SK-N-SH (cell line): Measurements from ENCODE around the gene RPP25. TPM values are rescaled to one million over a fixed set of nuclear protein-coding genes. Genes with fewer than 3 reads are reported as not detected.

Experiments used
- CTCF ChIA-PET: fragments of 300-600, 350-600 bp; formaldehyde crosslinking; extraction: SDS; loops from one replicate; lab custom pipeline; 2021; lab: Yijun Ruan, JAX
- POLR2A ChIA-PET: fragments of 350-600 bp; sonication (Branson Sonifier 250); formaldehyde crosslinking; extraction: SDS; loops from one replicate; lab custom pipeline; 2020; ENCODE audit warnings: antibody characterized with exemption, inconsistent platforms; lab: Yijun Ruan, JAX
- DNase-seq: peaks from one replicate; pipeline ENCODE4 v3.0.0; 2012
- H2AFZ ChIP-seq: fragments of 200-600 bp; sonication (generic); 2 replicates; pipeline ENCODE4 v1.8.1; 2016; ENCODE audit warnings: antibody characterized with exemption, mild to moderate bottlenecking, low read depth
- H3F3A ChIP-seq: fragments of 200-600 bp; sonication (generic); replicated peaks from 2 replicates; pipeline ENCODE3; 2016; ENCODE audit warnings: antibody characterized with exemption, mild to moderate bottlenecking; ENCODE audit not compliant: insufficient read depth
- H3K27ac ChIP-seq, 2 experiments: fragments of 200-500 bp in 1 of 2; fragments of 200-600 bp in 1 of 2; sonication (Bioruptor generic) in 1 of 2; sonication (generic), shearing (Covaris generic) in 1 of 2; 2 replicates each; pipeline versions ENCODE4 v1.5.1 to v1.6.1; 2014 to 2016; ENCODE audit warnings: low read depth in 2 of 2, inconsistent platforms in 1 of 2, low read length in 1 of 2, mild to moderate bottlenecking in 1 of 2, mixed read lengths in 1 of 2
- H3K27me3 ChIP-seq: fragments of 200-600 bp; sonication (generic), shearing (Covaris generic); 2 replicates; pipeline ENCODE4 v1.6.1; 2016; ENCODE audit warnings: mixed run types; ENCODE audit not compliant: insufficient read depth
- H3K36me3 ChIP-seq, 2 experiments: fragments of 200-500 bp in 1 of 2; fragments of 200-600 bp in 1 of 2; sonication (Bioruptor generic) in 1 of 2; sonication (generic) in 1 of 2; replicated peaks in 1 of 2; 2 replicates each; pipeline versions ENCODE3 to v1.5.1; 2014 to 2016; ENCODE audit warnings: low read length in 1 of 2, mild to moderate bottlenecking in 1 of 2; ENCODE audit not compliant: insufficient read depth in 2 of 2, control insufficient read depth in 1 of 2
- H3K4me1 ChIP-seq, 2 experiments: fragments of 200-500 bp in 1 of 2; fragments of 200-600 bp in 1 of 2; sonication (Bioruptor generic) in 1 of 2; sonication (generic), shearing (Covaris generic) in 1 of 2; 2 replicates each; pipeline versions ENCODE4 v1.5.1 to v1.6.1; 2014 to 2016; ENCODE audit warnings: low read depth in 1 of 2, low read length in 1 of 2, mixed run types in 1 of 2; ENCODE audit not compliant: insufficient read depth in 2 of 2, control insufficient read depth in 1 of 2
- H3K4me2 ChIP-seq: fragments of 200-600 bp; sonication (generic), shearing (Covaris generic); 2 replicates; pipeline ENCODE4 v1.6.1; 2017; ENCODE audit warnings: mixed run types
- H3K4me3 ChIP-seq, 2 experiments: fragments of 200-500 bp in 1 of 2; fragments of 200-600 bp in 1 of 2; sonication (Bioruptor generic) in 1 of 2; sonication (generic), shearing (Covaris generic) in 1 of 2; 2 replicates each; pipeline versions ENCODE4 v1.5.1 to v1.8.1; 2014 to 2016; ENCODE audit warnings: low read depth in 2 of 2, inconsistent platforms in 1 of 2, low read length in 1 of 2, mild to moderate bottlenecking in 1 of 2, mixed read lengths in 1 of 2, moderate library complexity in 1 of 2
- H3K79me2 ChIP-seq: fragments of 200-600 bp; sonication (generic); 2 replicates; pipeline ENCODE4 v1.8.1; 2017; ENCODE audit warnings: mild to moderate bottlenecking; ENCODE audit not compliant: insufficient read depth
- H3K9ac ChIP-seq: fragments of 200-600 bp; sonication (generic); 2 replicates; pipeline ENCODE4 v1.6.1; 2017; ENCODE audit warnings: mixed run types
- H3K9me2 ChIP-seq: fragments of 200-600 bp; sonication (generic); 2 replicates; pipeline ENCODE4 v1.6.1; 2017; ENCODE audit warnings: mixed run types
- H3K9me3 ChIP-seq: fragments of 200-600 bp; sonication (generic); 2 replicates; pipeline ENCODE4 v1.6.1; 2017; ENCODE audit warnings: mixed run types, mild to moderate bottlenecking, moderate library complexity
- H4K20me1 ChIP-seq: fragments of 200-600 bp; sonication (generic); 2 replicates; pipeline ENCODE4 v1.6.1; 2017; ENCODE audit warnings: mild to moderate bottlenecking, mixed run types; ENCODE audit not compliant: insufficient read depth
- CHD2 ChIP-seq: fragments of 150-350 bp; IDR thresholded peaks from 2 replicates; pipeline ENCODE4 v1.6.1; 2018; ENCODE audit warnings: low read length; ENCODE audit not compliant: partially characterized antibody
- EP300 ChIP-seq, 2 experiments: IDR thresholded peaks; 2 replicates each; pipeline versions ENCODE4 v1.4.0 to v1.6.1; 2012; ENCODE audit warnings: borderline replicate concordance in 1 of 2, low read depth in 1 of 2, low read length in 1 of 2
- FOXM1 ChIP-seq: IDR thresholded peaks from 2 replicates; pipeline ENCODE4 v1.4.0; 2012; ENCODE audit warnings: low read depth, mild to moderate bottlenecking
- GABPA ChIP-seq: IDR thresholded peaks from 2 replicates; pipeline ENCODE4 v1.4.0; 2012; ENCODE audit warnings: low read depth, mild to moderate bottlenecking
- MAX ChIP-seq: IDR thresholded peaks from 2 replicates; pipeline ENCODE4 v1.4.0; 2012; ENCODE audit warnings: low read depth
- MEF2A ChIP-seq: IDR thresholded peaks from 2 replicates; pipeline ENCODE4 v1.4.0; 2012; ENCODE audit warnings: low read depth, borderline replicate concordance
- MXI1 ChIP-seq: IDR thresholded peaks from 2 replicates; pipeline ENCODE4 v1.6.1; 2012; ENCODE audit warnings: mild to moderate bottlenecking, low read depth, low read length, improper control_type of control experiment
- SIN3A ChIP-seq: IDR thresholded peaks from 2 replicates; pipeline ENCODE4 v1.6.1; 2012; ENCODE audit warnings: low read depth, mild to moderate bottlenecking, low read length, moderate library complexity, borderline replicate concordance
- SMC3 ChIP-seq: IDR thresholded peaks from 2 replicates; pipeline ENCODE4 v1.6.1; 2012; ENCODE audit warnings: low read depth, low read length, improper control_type of control experiment
- YY1 ChIP-seq: IDR thresholded peaks from 2 replicates; pipeline ENCODE4 v1.4.0; 2012; ENCODE audit warnings: low read depth, mild to moderate bottlenecking
- polyA plus RNA-seq, 3 experiments: library from polyadenylated mRNA; depleted of rRNA; stranded (reverse); fragments of >200 nt; gene quantifications; 2 replicates each; pipeline ENCODE4 v1.2.3, GENCODE V29; 2012
- TF ChIP-seq, protein P1 (sequence below): IDR thresholded peaks from 2 replicates; pipeline ENCODE4 v1.6.1; 2012; ENCODE audit warnings: mild to moderate bottlenecking, low read depth, low read length, moderate library complexity
- TF ChIP-seq, protein P2 (sequence below): IDR thresholded peaks from 2 replicates; pipeline ENCODE4; 2012
- TF ChIP-seq, protein P3 (sequence below): IDR thresholded peaks from 2 replicates; pipeline ENCODE4 v1.4.0; 2012; ENCODE audit warnings: low read depth, borderline replicate concordance
- TF ChIP-seq, protein P4 (sequence below): fragments of 150-350 bp; IDR thresholded peaks from 2 replicates; pipeline ENCODE4 v1.6.1; 2016; ENCODE audit warnings: mild to moderate bottlenecking, low read depth, low read length
- TF ChIP-seq, protein P5 (sequence below): fragments of 200-600 bp; sonication (generic); IDR thresholded peaks from 2 replicates; pipeline ENCODE4 v1.6.1; 2017; ENCODE audit warnings: antibody characterized with exemption, mild to moderate bottlenecking, moderate library complexity

RPP25 gene
- polyA plus RNA-seq, 1 of the 3 experiments (the other 2 are of a cell fraction), result 1.7 TPM

GRCh38 chr15:74989527-74989926, 33.0 kb upstream of the RPP25 start:
- Histone ChIP-seq H3K79me2 (no peaks in the 10 kb centered on the region), H3K9me2 (no peaks in the 10 kb centered on the region), H3K4me2 (no peak overlapping the region), H3K4me3 (no peak overlapping the region), H3K9me3 (no peaks in the 10 kb centered on the region), H3K4me1 (peaks cover 0 to 6% of the 10 kb centered on the region in 2 experiments; a peak in 1 of 4 replicates), H3K27me3 (no peaks in the 10 kb centered on the region), H3F3A (peaks cover 4% of the 10 kb centered on the region), H3K9ac (no peak overlapping the region), H4K20me1 (no peaks in the 10 kb centered on the region), H3K27ac (no peak overlapping the region), H2AFZ (no peak overlapping the region), H3K36me3 (no peaks in the 10 kb centered on the region)
- ChIA-PET CTCF (interaction anchor here (1.0 to 4.2 kb wide), 3 partner anchors 34 to 47 kb away, joined by 3 to 36 read pairs (median 15); partner anchors contain the start of gene RPP25), POLR2A (no interaction called here)
- DNase-seq, result no peak
- TF ChIP-seq MAX, result no peak
- TF ChIP-seq FOXM1, result no peak
- no peak for TF ChIP-seq MEF2A
- TF ChIP-seq, protein P1, sequence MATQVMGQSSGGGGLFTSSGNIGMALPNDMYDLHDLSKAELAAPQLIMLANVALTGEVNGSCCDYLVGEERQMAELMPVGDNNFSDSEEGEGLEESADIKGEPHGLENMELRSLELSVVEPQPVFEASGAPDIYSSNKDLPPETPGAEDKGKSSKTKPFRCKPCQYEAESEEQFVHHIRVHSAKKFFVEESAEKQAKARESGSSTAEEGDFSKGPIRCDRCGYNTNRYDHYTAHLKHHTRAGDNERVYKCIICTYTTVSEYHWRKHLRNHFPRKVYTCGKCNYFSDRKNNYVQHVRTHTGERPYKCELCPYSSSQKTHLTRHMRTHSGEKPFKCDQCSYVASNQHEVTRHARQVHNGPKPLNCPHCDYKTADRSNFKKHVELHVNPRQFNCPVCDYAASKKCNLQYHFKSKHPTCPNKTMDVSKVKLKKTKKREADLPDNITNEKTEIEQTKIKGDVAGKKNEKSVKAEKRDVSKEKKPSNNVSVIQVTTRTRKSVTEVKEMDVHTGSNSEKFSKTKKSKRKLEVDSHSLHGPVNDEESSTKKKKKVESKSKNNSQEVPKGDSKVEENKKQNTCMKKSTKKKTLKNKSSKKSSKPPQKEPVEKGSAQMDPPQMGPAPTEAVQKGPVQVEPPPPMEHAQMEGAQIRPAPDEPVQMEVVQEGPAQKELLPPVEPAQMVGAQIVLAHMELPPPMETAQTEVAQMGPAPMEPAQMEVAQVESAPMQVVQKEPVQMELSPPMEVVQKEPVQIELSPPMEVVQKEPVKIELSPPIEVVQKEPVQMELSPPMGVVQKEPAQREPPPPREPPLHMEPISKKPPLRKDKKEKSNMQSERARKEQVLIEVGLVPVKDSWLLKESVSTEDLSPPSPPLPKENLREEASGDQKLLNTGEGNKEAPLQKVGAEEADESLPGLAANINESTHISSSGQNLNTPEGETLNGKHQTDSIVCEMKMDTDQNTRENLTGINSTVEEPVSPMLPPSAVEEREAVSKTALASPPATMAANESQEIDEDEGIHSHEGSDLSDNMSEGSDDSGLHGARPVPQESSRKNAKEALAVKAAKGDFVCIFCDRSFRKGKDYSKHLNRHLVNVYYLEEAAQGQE, result no peak
- no peak for TF ChIP-seq MXI1
- TF ChIP-seq SMC3, result no peak
- TF ChIP-seq, protein P2, sequence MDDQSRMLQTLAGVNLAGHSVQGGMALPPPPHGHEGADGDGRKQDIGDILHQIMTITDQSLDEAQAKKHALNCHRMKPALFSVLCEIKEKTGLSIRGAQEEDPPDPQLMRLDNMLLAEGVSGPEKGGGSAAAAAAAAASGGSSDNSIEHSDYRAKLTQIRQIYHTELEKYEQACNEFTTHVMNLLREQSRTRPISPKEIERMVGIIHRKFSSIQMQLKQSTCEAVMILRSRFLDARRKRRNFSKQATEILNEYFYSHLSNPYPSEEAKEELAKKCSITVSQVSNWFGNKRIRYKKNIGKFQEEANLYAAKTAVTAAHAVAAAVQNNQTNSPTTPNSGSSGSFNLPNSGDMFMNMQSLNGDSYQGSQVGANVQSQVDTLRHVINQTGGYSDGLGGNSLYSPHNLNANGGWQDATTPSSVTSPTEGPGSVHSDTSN, result no peak
- TF ChIP-seq GABPA, result no peak
- no peak for TF ChIP-seq SIN3A
- TF ChIP-seq CHD2, result no peak
- TF ChIP-seq, protein P3, sequence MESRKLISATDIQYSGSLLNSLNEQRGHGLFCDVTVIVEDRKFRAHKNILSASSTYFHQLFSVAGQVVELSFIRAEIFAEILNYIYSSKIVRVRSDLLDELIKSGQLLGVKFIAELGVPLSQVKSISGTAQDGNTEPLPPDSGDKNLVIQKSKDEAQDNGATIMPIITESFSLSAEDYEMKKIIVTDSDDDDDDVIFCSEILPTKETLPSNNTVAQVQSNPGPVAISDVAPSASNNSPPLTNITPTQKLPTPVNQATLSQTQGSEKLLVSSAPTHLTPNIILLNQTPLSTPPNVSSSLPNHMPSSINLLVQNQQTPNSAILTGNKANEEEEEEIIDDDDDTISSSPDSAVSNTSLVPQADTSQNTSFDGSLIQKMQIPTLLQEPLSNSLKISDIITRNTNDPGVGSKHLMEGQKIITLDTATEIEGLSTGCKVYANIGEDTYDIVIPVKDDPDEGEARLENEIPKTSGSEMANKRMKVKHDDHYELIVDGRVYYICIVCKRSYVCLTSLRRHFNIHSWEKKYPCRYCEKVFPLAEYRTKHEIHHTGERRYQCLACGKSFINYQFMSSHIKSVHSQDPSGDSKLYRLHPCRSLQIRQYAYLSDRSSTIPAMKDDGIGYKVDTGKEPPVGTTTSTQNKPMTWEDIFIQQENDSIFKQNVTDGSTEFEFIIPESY, result no peak
- no peak for TF ChIP-seq EP300 (IDR thresholded peaks at IDR 0.05; ENCODE audit: borderline replicate concordance in 1 of 2, low read depth in 1 of 2, low read length in 1 of 2)
- no peak for TF ChIP-seq YY1
- TF ChIP-seq, protein P4, sequence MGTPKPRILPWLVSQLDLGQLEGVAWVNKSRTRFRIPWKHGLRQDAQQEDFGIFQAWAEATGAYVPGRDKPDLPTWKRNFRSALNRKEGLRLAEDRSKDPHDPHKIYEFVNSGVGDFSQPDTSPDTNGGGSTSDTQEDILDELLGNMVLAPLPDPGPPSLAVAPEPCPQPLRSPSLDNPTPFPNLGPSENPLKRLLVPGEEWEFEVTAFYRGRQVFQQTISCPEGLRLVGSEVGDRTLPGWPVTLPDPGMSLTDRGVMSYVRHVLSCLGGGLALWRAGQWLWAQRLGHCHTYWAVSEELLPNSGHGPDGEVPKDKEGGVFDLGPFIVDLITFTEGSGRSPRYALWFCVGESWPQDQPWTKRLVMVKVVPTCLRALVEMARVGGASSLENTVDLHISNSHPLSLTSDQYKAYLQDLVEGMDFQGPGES, result no peak
- TF ChIP-seq, protein P5, sequence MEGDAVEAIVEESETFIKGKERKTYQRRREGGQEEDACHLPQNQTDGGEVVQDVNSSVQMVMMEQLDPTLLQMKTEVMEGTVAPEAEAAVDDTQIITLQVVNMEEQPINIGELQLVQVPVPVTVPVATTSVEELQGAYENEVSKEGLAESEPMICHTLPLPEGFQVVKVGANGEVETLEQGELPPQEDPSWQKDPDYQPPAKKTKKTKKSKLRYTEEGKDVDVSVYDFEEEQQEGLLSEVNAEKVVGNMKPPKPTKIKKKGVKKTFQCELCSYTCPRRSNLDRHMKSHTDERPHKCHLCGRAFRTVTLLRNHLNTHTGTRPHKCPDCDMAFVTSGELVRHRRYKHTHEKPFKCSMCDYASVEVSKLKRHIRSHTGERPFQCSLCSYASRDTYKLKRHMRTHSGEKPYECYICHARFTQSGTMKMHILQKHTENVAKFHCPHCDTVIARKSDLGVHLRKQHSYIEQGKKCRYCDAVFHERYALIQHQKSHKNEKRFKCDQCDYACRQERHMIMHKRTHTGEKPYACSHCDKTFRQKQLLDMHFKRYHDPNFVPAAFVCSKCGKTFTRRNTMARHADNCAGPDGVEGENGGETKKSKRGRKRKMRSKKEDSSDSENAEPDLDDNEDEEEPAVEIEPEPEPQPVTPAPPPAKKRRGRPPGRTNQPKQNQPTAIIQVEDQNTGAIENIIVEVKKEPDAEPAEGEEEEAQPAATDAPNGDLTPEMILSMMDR, result no peak
